ENCODE measurements around the gene COMMD1.

GRCh38 chr2:62007555-62007954, 102.1 kb downstream of the COMMD1 start:
- TF ChIP-seq, protein P1, sequence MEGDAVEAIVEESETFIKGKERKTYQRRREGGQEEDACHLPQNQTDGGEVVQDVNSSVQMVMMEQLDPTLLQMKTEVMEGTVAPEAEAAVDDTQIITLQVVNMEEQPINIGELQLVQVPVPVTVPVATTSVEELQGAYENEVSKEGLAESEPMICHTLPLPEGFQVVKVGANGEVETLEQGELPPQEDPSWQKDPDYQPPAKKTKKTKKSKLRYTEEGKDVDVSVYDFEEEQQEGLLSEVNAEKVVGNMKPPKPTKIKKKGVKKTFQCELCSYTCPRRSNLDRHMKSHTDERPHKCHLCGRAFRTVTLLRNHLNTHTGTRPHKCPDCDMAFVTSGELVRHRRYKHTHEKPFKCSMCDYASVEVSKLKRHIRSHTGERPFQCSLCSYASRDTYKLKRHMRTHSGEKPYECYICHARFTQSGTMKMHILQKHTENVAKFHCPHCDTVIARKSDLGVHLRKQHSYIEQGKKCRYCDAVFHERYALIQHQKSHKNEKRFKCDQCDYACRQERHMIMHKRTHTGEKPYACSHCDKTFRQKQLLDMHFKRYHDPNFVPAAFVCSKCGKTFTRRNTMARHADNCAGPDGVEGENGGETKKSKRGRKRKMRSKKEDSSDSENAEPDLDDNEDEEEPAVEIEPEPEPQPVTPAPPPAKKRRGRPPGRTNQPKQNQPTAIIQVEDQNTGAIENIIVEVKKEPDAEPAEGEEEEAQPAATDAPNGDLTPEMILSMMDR (IDR thresholded peaks at IDR 0.05; ENCODE audit: insufficient read depth, low read length, poor library complexity, severe bottlenecking): no peak
- TF ChIP-seq EZH2phosphoT487 (conservative IDR thresholded peaks at IDR 0.05; ENCODE audit: low read length): no peak

Measured in SU-DHL-6 (cell line).